ENCODE measurements around the gene SGCD.

SGCD gene

GRCh38 chr5:156405988-156406387 lies 79.0 kb downstream of the SGCD start:
- DNase-seq: no peak

- no peak for DNase-seq
Observed at GRCh38 chr5:156407251-156407650, 80.3 kb downstream of the SGCD start.

GRCh38 chr5:156409834-156410233 lies 82.9 kb downstream of the SGCD start:
- no peak for DNase-seq

DNA sequence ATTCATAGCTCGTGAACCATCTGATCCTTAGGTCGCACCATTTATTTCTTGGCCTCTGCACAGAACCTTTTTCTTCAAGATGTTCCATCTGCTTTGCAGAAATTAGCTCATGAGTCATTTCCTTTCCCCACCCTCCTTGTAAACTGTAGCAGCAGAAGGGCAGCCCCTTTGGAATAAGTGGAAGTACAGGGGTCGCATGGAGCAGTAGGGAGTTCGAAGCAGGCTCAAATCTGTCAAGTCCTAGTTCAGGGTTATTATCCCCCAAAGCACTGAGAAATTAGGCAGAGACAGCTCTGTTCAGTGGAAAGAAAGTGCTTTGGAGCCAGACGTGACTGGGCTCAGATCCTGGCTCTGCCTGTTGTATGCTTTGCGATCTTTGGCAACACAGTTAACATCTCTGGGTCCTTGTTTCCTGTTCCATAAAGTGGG lies 84.2 kb downstream of the SGCD start:
- no peak for DNase-seq

DNA sequence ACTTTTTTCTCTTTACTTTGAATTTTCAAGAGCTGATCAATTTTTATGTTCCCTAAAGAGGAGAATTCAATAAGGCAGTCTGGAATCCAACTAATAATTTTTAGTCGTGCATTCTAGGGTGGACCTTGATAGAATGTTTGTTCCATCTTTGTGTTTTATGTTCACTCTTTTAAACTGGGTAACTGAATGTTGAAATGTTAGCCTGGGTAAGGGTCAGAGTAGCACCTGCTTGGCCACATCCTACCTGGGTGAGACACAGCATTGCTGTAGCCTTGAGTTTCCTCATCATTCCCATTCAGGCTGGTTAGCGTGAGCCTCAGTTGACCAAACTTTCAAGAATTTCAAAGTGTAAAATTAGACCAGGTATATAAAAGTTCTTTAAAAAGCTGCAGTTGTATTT lies 85.0 kb downstream of the SGCD start:
- no peak for DNase-seq

DNA sequence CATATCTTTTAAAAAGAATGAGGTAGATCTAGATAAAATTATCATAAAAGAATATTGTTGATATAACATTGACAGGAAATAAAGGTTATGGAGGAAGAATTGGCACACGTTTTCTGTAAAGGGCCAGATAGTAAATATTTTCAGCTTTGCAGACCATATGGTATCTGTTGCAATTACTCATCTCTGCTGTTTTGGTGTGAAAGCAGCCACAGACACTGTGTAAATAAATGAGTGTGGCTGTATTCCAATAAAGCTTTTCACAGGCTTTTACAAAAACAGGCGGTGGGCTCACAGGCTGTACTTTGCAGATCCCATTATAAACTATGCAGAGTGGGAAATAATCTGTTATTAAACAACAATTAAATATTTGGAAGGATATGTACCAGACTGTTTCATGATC lies 87.4 kb downstream of the SGCD start:
- no peak for DNase-seq

- no peak for DNase-seq
Observed at GRCh38 chr5:156419661-156420060, 92.7 kb downstream of the SGCD start.

- DNase-seq: no peak
Observed at GRCh38 chr5:156420665-156421064, 93.7 kb downstream of the SGCD start.

DNA sequence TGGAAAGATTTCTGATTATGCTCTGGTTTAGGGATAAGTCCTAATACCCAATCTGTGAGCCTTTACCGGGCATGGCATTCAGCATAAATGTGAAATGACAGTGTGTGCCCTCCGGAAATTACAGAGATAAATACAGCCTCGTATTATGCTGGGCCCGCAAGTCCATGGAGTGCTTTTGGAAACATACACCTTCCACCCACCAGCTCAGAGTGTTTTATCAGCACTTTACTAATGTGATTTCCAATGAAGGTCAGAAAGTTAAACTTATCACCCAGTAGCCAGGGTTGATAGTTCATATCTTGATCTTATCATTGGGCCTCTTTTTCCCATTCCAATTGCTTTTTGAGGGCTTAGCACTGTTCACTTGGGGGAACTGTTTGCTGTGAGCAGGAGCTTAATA lies 94.8 kb downstream of the SGCD start:
- no peak for DNase-seq

DNA sequence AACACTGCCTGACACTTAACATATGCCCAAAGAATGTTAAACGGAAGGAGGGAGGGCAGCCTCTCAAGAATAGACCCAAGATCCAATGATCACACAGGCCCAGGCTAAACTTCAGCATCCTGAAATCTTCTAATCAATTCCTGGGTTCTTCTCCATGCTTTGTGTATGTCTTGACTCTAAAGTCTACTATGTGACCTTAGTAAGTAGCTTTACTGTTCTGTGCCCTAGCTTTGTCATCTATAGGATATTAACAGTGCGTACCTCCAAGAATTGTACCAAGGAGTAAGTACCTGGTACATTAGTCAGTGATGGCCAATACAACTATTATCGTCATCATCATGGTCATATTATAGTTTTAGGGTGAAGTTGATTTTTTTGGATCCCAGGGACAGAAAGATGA lies 96.6 kb downstream of the SGCD start:
- DNase-seq: no peak

DNA sequence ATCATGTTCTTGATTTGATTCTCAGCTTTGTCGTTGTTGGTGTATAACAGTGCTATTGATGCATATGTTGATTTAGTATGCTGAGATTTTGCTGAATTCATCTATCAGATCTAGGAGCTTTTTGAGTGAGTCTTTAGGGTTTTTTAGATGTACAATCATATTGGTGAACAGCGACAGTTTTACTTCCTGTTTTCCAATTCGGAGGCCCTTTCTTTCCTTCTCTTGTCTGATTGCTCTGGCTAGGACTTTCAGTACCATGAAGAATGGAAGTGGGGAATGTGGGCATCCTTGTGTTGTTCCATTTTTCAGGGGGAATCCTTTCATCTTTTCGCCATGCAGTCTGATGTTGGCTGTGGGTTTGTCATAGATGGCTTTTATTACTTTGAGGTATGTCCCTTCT lies 100.4 kb downstream of the SGCD start:
- DNase-seq: no peak

GRCh38 chr5:156431956-156432829 lies 105.2 kb downstream of the SGCD start:
- no peak for DNase-seq

DNA sequence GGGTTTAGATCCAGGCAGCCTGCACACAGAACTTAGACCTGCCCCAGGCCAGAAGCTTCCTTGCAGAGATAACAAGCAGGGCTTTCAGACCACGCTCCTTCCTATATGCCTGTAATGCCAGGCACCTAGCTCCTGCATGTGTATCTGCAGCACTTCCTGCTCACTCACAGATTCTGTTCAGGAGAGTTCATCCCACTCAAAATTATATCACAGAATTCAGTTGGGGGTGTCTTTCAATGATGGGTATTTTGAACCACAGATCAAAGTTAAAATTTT lies 105.8 kb downstream of the SGCD start:
- no peak for DNase-seq

- no peak for DNase-seq
Observed at GRCh38 chr5:156434471-156434870, 107.5 kb downstream of the SGCD start.

GRCh38 chr5:156435101-156435500 lies 108.1 kb downstream of the SGCD start:
- DNase-seq: no peak

DNA sequence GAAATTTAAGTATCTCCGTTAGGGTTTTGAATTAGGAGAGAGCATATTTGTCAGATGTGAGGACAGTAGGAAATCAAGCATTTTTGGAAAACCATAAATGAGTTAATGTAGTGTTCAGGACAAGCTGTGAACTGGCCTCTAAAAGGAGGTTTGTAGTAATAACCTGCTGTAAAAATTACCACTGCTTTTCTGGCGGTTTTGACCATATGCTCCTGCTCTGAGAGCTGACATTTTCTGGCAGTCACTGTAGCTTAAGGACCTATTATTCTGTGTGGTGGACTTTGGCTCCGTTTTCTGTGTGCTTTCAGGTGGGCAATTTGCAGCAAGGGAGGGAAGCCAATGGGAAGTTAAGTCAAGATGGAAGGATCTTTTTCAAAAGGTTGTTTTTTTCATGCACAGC lies 111.1 kb downstream of the SGCD start:
- no peak for DNase-seq

DNA sequence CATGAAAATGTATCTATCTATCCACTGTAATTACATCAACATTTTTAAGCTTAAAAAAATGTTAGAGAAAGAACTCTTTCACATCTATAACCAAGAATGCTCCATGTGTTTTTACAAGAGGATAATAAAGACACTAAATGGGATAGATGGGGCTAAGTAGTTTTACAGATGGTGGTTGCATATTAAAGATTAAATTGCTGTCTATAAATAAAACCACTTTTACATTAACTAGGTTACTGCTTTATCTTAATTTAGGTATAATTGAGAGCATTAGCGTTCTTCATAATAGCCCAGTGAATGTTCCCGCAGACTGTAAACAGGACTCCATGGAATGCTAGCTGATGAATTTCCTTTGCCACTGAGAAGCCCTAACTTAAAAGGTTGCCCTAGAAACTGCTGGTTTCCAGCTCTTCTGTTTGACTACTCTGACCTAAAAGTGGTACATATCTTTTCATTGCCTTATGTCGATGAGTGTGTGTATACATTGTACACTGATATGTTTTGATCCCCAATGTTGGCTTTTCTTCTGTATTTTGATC lies 117.9 kb downstream of the SGCD start:
- DNase-seq: no peak

DNA sequence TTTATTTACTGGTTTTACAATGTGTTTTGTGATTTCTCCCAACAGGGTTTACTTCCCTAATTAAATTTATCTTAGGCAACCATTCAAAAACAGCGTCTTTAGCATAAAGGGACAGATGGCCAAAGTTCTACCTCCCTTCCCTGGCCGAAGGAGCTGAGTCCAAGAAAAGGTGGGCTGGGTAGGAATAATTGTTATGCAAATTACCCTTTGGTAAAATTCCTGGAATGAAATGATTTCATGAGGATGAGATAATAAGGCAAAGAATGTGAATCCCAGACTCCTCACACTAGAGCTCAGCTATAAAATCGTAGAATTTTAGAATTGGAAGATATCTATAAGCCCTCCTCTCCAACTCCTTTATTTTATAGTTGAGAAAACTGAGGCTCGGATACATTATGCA lies 119.6 kb downstream of the SGCD start:
- no peak for DNase-seq

DNA sequence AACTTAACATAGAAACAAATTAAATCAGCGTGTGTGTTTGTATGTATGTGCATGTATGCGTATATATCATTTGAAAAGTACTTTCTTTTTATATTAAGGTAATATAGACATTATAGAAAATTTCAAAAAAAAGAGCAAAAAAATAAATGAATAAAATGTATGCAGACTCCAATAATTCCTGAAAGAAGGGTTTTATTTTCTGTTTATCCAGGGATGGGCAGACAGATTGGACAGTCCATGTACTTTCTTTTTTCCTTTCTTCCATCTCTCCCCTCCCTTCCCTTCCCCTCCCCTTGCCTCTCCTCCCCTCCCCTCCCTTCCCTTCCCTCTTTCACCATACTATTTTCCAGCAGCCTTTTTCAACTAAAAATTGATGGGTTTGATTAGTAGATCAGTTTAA lies 123.8 kb downstream of the SGCD start:
- no peak for DNase-seq

GRCh38 chr5:156451505-156451904 lies 124.5 kb downstream of the SGCD start:
- no peak for DNase-seq

DNA sequence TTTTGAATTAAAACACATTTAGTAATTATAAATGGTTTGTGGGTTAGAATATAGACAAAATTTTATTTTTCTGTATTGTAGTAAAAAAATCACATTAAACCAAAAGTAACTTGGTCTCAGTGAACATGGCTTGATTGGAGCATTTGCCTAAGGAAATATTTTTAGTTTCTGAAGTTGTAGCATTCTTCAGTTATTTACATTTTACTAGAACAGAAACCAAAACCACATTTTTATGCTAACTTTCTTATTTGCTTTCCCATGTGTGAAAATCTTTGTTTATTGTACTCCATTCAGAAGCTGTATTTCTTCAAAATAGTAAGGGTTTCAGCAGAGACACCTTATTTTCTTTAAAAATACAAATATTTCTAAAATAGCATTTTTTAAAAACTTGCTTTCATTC lies 129.9 kb downstream of the SGCD start:
- DNase-seq: no peak

DNA sequence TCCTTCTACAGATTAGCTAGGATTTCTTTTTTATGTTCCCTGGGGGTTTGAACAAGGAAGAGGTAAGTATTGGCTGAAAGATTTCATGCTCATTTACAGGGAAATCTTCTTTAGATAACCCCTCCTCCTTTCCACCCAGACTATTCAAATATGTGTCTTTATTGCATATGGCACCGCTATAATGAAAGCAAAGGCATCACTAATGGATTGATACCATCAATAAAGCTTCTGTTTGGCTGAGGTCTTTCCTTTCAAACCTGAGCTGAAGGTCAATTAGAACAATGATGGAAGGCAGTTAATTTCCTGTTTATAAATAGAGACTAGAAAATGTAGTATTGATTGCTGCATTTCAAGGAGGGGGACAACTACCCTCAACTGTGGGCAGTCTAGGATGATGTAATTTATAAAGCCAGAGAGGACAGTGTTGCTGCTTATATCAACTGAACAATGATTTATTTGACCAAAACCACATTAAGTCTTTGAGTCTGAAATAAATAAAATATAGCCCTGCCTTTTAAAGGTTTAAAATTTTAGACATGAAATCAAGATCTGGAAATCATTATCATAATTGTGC lies 132.9 kb downstream of the SGCD start:
- no peak for DNase-seq

DNA sequence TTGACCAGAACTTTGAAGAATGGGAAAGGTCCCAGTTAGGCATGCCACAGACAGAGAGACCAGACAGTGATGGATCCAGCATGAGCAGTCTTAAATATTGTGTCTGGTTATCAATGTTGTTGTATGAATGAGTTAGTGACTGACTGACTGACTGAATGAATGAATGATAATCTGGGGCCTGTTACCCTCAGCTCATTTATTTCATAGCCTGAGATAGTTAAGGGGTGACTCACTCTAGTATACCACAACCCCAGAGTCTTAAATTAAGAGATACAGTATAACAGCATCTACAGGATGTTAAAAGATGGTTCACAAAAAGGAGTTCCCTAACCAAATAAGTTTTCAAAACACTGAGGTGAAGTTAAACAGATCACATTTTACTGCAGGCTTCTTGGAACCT lies 133.5 kb downstream of the SGCD start:
- DNase-seq: no peak

GRCh38 chr5:156466871-156467270 lies 139.9 kb downstream of the SGCD start:
- no peak for DNase-seq

GRCh38 chr5:156469636-156470035 lies 142.7 kb downstream of the SGCD start:
- no peak for DNase-seq
